Prostate gland (tissue), 2 donors: ENCODE results near the gene GPATCH2L. TPM values are rescaled to one million over a fixed set of nuclear protein-coding genes. Genes with fewer than 3 reads are reported as not detected.

Experiments
- DNase-seq: peaks from one replicate; pipeline ENCODE4 v3.0.0-alpha.2; 2019; ENCODE audit warnings: low spot score
- H3K27ac ChIP-seq, 2 donors: fragments of 200-600 bp; sonication (generic); 2 replicates each; pipeline ENCODE4 v1.5.1; 2017 to 2019
- H3K27me3 ChIP-seq: fragments of 200-600 bp; sonication (generic); replicated peaks from 2 replicates; pipeline ENCODE4 v1.5.1; 2019; ENCODE audit not compliant: insufficient read depth
- H3K36me3 ChIP-seq, 2 donors: fragments of 200-600 bp; sonication (generic); 1 replicate in 1 of 2; 2 replicates in 1 of 2; pipeline versions ENCODE4 v1.5.1 to v1.8.1; 2017 to 2019
- H3K4me1 ChIP-seq: fragments of 200-600 bp; sonication (generic); replicated peaks from 2 replicates; pipeline ENCODE4 v1.5.1; 2019
- H3K4me3 ChIP-seq, 2 donors: fragments of 200-600 bp; sonication (generic); 2 replicates each; pipeline ENCODE4 v1.5.1; 2017 to 2019
- H3K9me3 ChIP-seq: fragments of 200-600 bp; sonication (generic); 2 replicates; pipeline ENCODE4 v1.5.1; 2017
- POLR2A ChIP-seq: fragments of 450-650 bp; IDR thresholded peaks from one replicate; pipeline ENCODE4 v1.6.1; 2016; ENCODE audit warnings: antibody characterized with exemption, mild to moderate bottlenecking
- POLR2AphosphoS5 ChIP-seq: sonication (generic); formaldehyde crosslinking; IDR thresholded peaks from one replicate; pipeline ENCODE4 v1.6.1; 2017; ENCODE audit warnings: antibody characterized with exemption
- WGBS: methylation state at CpG from one replicate; pipeline ENCODE4 v1.1.5; 2018; 5-methylcytosine and 5-hydroxymethylcytosine counted together
- intact Hi-C: fragments of 100-400 bp; cut with DNase I; formaldehyde crosslinking; loops from one replicate; pipeline ENCODE4 v1.14.2; 2022
- total RNA-seq, 2 donors: library from RNA; depleted of rRNA; stranded (reverse); fragments of >200 nt; gene quantifications; one replicate each; pipeline ENCODE4 v1.1.0, GENCODE V29; 2016
- TF ChIP-seq, protein P1 (sequence below), 4 experiments: fragments of 200-600 bp in 2 of 4; fragments of 450-650 bp in 2 of 4; sonication (generic) in 2 of 4; IDR thresholded peaks; 1 replicate in 3 of 4; 2 replicates in 1 of 4; pipeline ENCODE4 v1.5.1; 2016 to 2019; ENCODE audit warnings: antibody characterized with exemption in 4 of 4, mild to moderate bottlenecking in 2 of 4, moderate library complexity in 2 of 4

Gene GPATCH2L
- total RNA-seq, 2 donors from 2014 or later = 39.0 to 60.3 TPM

DNA sequence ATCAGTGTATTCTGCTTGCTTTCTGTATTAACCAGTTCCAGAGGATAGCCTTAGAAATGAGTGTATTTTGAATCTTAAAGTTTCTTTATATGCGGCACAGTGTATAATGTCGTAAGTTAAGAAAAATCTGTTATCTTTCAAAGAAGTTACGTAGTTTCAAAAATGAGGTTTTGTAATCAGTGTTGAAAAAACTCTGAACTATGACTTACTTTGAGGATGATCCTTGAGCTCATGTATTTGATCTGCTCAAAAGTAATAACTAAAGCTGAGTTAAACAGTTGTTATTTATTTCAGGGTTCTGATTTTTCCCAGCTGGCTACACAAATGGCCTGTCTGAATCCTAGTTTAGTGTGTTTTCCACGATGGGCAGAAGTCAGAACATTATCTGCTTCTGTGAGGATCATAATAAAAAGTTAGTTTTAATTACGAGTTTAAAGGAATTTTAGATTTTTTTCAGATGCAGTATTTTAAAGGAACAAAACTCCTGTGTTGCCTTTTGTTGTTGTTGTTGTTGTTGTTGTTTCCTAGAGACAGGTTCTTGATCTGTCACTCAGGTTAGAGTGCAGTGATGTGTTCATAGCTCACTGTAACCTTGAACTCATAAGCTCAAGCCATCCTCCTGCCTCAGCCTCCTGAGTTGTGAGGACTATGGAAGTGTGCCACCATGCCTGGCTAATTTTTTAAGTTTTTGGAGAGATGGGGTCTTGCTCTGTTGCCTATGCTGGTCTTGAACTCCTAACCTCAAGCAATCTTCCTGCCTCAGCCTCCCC is 52.9 kb downstream of the GPATCH2L start:
- Histone ChIP-seq H3K4me3 (no peak overlapping the region), H3K36me3 (no peaks in the 10 kb centered on the region), H3K27me3 (no peaks in the 10 kb centered on the region), H3K4me1 (no peaks in the 10 kb centered on the region), H3K9me3 (no peaks in the 10 kb centered on the region), H3K27ac (no peak overlapping the region)
- WGBS = 69% methylated on average over 5 of the region's 5 CpGs
- intact Hi-C loops = no loop called here
- TF ChIP-seq POLR2A = no peak
- TF ChIP-seq, protein P1, sequence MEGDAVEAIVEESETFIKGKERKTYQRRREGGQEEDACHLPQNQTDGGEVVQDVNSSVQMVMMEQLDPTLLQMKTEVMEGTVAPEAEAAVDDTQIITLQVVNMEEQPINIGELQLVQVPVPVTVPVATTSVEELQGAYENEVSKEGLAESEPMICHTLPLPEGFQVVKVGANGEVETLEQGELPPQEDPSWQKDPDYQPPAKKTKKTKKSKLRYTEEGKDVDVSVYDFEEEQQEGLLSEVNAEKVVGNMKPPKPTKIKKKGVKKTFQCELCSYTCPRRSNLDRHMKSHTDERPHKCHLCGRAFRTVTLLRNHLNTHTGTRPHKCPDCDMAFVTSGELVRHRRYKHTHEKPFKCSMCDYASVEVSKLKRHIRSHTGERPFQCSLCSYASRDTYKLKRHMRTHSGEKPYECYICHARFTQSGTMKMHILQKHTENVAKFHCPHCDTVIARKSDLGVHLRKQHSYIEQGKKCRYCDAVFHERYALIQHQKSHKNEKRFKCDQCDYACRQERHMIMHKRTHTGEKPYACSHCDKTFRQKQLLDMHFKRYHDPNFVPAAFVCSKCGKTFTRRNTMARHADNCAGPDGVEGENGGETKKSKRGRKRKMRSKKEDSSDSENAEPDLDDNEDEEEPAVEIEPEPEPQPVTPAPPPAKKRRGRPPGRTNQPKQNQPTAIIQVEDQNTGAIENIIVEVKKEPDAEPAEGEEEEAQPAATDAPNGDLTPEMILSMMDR (IDR thresholded peaks at IDR 0.05) = no peak
- TF ChIP-seq POLR2AphosphoS5 = no peak
- DNase-seq = no peak

DNA sequence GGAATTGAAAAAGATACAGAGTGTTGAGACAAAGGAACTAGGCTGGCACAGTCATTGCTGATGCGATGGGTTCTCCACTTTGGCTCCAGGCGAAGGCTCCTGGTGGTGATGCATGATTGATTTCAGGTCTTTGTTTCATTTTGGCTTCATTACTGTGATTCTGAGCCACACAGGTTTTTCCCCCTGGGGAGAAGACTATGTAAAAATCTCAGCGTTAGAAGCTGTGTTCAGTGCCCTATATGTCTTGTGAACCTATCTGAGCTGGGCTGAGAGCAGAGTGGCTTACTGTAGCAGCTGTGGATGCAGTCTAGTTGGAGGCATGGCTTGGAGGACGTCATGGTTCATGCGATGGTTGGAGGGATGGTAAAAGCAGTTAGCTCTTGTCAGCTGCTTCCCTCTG is 54.0 kb downstream of the GPATCH2L start:
- no peak overlapping the region for H3K4me3 ChIP-seq
- WGBS = 93% methylated on average over 5 of the region's 5 CpGs
- H3K9me3 ChIP-seq = no peaks in the 10 kb centered on the region
- H3K27me3 ChIP-seq = no peaks in the 10 kb centered on the region
- DNase-seq = no peak
- TF ChIP-seq POLR2A (no peak), POLR2AphosphoS5 (no peak)
- TF ChIP-seq, protein P1 (IDR thresholded peaks at IDR 0.05) = no peak
- no peak overlapping the region for H3K27ac ChIP-seq
- no peaks in the 10 kb centered on the region for H3K36me3 ChIP-seq
- no peaks in the 10 kb centered on the region for H3K4me1 ChIP-seq
- intact Hi-C loops = no loop called here

DNA sequence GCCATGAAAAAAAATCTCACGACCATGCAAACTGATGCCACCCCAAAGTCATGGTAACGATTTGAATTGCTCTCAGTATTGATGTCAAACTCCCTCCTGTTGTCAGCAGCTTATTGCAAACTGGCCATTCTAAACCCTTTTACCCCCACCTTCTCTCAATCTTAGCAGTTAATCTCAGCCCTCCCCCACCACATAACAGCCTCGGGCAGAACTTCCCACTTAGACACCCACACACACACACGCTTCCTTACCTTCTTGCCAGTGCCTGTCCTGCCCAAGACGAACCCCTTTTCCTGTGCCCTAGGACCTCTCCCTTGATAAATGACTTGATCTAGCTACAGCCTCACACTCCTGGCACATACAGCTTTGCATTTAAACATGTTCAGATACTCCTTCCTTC is 56.6 kb downstream of the GPATCH2L start:
- no peaks in the 10 kb centered on the region for H3K36me3 ChIP-seq
- DNase-seq = no peak
- H3K27me3 ChIP-seq = no peaks in the 10 kb centered on the region
- H3K27ac ChIP-seq = no peak overlapping the region
- intact Hi-C loops = no loop called here
- H3K9me3 ChIP-seq = no peaks in the 10 kb centered on the region
- H3K4me3 ChIP-seq = no peak overlapping the region
- TF ChIP-seq POLR2A = no peak
- TF ChIP-seq, protein P1 (IDR thresholded peaks at IDR 0.05) = no peak
- WGBS = 21% methylated on average over 5 of the region's 5 CpGs
- no peaks in the 10 kb centered on the region for H3K4me1 ChIP-seq

DNA sequence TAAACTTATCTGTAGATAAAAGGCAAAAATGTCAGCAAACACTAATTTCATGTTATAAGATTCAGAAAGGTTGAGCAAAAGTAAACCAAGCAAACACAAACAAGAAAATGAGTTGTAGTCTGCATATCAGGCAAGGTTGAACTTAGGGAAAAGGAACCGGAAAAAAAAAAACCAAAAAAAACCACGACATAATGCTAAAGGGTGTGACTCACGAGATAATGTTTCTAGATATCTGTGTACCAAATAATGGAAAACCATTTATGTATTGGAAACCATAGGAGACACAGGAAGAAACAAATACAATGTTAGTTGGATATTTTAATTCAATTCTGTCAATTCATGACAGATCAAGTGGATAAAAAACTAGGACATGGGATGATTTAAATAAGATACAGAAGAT is 60.5 kb downstream of the GPATCH2L start:
- intact Hi-C loops = no loop called here

More for the DNA sequence above, 60.5 kb downstream of the GPATCH2L start:
- DNase-seq = no peak
- WGBS = 92% methylated on average over 3 of the region's 3 CpGs
- Histone ChIP-seq H3K27ac (no peak overlapping the region), H3K4me1 (no peaks in the 10 kb centered on the region), H3K27me3 (no peaks in the 10 kb centered on the region), H3K4me3 (no peak overlapping the region), H3K9me3 (no peaks in the 10 kb centered on the region), H3K36me3 (no peaks in the 10 kb centered on the region)
- TF ChIP-seq POLR2A (no peak), POLR2AphosphoS5 (no peak)
- TF ChIP-seq, protein P1 (IDR thresholded peaks at IDR 0.05) = no peak
